C4-2B (cell line): Measurements from ENCODE around the gene PSEN2.

Experiments used
- ZFX ChIP-seq: fragments of 450-650 bp; IDR thresholded peaks from 2 replicates; pipeline ENCODE4 v1.6.1; 2017
- TF ChIP-seq, protein P1 (sequence below): fragments of 450-650 bp; conservative IDR thresholded peaks from 2 replicates; pipeline ENCODE4 v1.5.1; 2017; ENCODE audit warnings: mild to moderate bottlenecking

DNA sequence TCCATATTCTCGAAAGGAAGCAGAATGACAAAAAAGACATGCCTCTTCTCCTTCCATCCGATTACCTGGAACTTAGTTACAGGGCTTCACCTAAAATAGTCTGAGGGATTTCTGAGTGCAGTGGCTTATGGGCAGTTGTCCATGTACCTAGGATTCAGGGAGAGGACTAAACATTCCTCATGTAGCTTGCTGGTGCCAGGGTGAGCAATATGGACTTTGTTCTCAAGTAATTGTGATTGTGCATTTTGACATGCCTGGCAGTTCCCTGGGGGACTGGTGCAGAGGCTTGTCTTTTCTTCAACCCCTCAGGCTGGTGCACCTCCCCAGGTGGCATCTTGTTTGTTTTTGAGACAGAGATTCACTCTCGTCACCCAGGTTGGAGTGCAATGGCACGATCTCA is 6.1 kb upstream of the PSEN2 start:
- TF ChIP-seq, protein P1, sequence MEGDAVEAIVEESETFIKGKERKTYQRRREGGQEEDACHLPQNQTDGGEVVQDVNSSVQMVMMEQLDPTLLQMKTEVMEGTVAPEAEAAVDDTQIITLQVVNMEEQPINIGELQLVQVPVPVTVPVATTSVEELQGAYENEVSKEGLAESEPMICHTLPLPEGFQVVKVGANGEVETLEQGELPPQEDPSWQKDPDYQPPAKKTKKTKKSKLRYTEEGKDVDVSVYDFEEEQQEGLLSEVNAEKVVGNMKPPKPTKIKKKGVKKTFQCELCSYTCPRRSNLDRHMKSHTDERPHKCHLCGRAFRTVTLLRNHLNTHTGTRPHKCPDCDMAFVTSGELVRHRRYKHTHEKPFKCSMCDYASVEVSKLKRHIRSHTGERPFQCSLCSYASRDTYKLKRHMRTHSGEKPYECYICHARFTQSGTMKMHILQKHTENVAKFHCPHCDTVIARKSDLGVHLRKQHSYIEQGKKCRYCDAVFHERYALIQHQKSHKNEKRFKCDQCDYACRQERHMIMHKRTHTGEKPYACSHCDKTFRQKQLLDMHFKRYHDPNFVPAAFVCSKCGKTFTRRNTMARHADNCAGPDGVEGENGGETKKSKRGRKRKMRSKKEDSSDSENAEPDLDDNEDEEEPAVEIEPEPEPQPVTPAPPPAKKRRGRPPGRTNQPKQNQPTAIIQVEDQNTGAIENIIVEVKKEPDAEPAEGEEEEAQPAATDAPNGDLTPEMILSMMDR: no peak
- TF ChIP-seq ZFX: no peak
